ENCODE results near the gene CHID1. TPM values are rescaled to one million over a fixed set of nuclear protein-coding genes. Genes with fewer than 3 reads are reported as not detected.

CHID1 gene
- total and polyA plus RNA-seq, 8 donors = 81.4 to 95.7 (median 93.5) TPM

GRCh38 chr11:853682-854448, 56.7 kb downstream of the CHID1 start:
- Histone ChIP-seq H3K36me3 (peaks cover 0 to 6% of the 10 kb centered on the region in 2 donors), H3K9me3 (no peaks in the 10 kb centered on the region), H3K27ac (no peak overlapping the region), H3K4me3 (no peak overlapping the region), H3K4me1 (peaks cover 8 to 23% of the 10 kb centered on the region in 2 donors), H3K27me3 (peaks cover 0 to 18% of the 10 kb centered on the region in 2 donors)
- DNase-seq (no peak), ATAC-seq (no peak)
- intact Hi-C loops (cut with DNase I) = no loop called here
- TF ChIP-seq CTCF (IDR thresholded peaks at IDR 0.05) = no peak

GRCh38 chr11:852762-853161, 57.8 kb downstream of the CHID1 start:
- peaks cover 0 to 29% of the 10 kb centered on the region in 2 donors for H3K27me3 ChIP-seq
- no peak for DNase-seq
- H3K36me3 ChIP-seq = peaks cover 0 to 6% of the 10 kb centered on the region in 2 donors
- H3K9me3 ChIP-seq = no peaks in the 10 kb centered on the region
- intact Hi-C loops (cut with DNase I) = no loop called here
- no peak overlapping the region for H3K4me3 ChIP-seq
- ATAC-seq = no peak
- H3K27ac ChIP-seq = no peak overlapping the region
- H3K4me1 ChIP-seq = peaks cover 14 to 34% of the 10 kb centered on the region in 2 donors
- TF ChIP-seq CTCF (IDR thresholded peaks at IDR 0.05) = no peak

- Histone ChIP-seq H3K27me3 (peaks cover 0 to 30% of the 10 kb centered on the region in 2 donors), H3K9me3 (no peaks in the 10 kb centered on the region), H3K27ac (no peak overlapping the region), H3K4me1 (peaks cover 14 to 39% of the 10 kb centered on the region in 2 donors), H3K4me3 (peak overlapping the region in 1 of 2 donors; percentile 53), H3K36me3 (peaks cover 0 to 5% of the 10 kb centered on the region in 2 donors)
- ATAC-seq = no peak
- intact Hi-C loops (cut with DNase I) = no loop called here
- DNase-seq = no peak
- TF ChIP-seq CTCF (IDR thresholded peaks at IDR 0.05) = no peak
These were observed 59.5 kb downstream of the CHID1 start for GRCh38 chr11:850775-851763.

- no peak overlapping the region for H3K27ac ChIP-seq
- H3K36me3 ChIP-seq = no peaks in the 10 kb centered on the region
- no peaks in the 10 kb centered on the region for H3K9me3 ChIP-seq
- peaks cover 0 to 30% of the 10 kb centered on the region in 2 donors for H3K27me3 ChIP-seq
- peaks cover 22 to 48% of the 10 kb centered on the region in 2 donors for H3K4me1 ChIP-seq
- DNase-seq = peak in 1 of 4 donors; percentile 79
- no peak for TF ChIP-seq CTCF (IDR thresholded peaks at IDR 0.05)
- no peak for ATAC-seq
- peak overlapping the region; percentile 24 to 53 for H3K4me3 ChIP-seq
- intact Hi-C loops (cut with DNase I) = no loop called here
These were observed 60.4 kb downstream of the CHID1 start for GRCh38 chr11:849951-850774.
